ENCODE results near the gene ADCYAP1.

DNA sequence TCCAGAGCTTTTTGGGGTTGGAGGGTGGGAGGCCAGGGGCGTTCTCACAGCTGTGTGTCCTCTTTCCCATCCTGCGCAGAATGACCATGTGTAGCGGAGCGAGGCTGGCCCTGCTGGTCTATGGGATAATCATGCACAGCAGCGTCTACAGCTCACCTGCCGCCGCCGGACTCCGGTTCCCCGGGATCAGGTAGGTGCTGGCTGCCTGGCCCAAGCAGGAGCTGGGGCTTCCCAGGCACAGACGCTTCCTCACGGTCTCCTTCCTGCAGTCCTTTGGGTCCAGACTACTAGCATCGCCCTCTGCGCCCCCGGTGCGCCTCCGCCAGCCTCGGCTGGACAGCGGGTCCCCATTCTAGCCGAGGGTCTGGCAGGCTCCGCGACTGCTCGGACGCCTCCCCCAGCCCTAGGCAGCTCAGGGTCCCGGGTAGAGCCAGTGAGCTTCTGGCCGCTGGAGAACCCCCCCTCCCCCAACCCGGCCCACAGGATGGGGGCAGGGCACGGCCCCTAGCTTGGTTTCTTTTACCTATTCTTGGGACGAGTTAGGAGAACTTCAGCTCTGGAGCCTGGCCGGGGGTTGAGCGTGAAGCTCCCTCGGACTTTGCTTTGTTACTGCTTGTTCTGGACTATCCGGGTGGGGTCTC, 756 bp downstream of the ADCYAP1 start:
- TF ChIP-seq POLR2AphosphoS5 (IDR thresholded peaks at IDR 0.05; ENCODE audit: low read depth, low read length): no peak
- TF ChIP-seq TAF1 (IDR thresholded peaks at IDR 0.05; ENCODE audit: borderline replicate concordance, insufficient read depth, low read length): no peak

Data from PFSK-1 (cell line).